ENCODE measurements around the gene WDR70.
"Not testable (repeated sequence)": the region's sequence is repeated elsewhere in the genome, so short reads cannot be mapped to it uniquely, and the experiment has no call there.

WDR70 gene

GRCh38 chr5:37454402-37455055 is 75.4 kb downstream of the WDR70 start:
- DNase-seq, result not testable (repeated sequence)

GRCh38 chr5:37463191-37464051 is 84.3 kb downstream of the WDR70 start:
- not testable (repeated sequence) for DNase-seq

- not testable (repeated sequence) for DNase-seq
Observed at GRCh38 chr5:37464581-37464980, 85.5 kb downstream of the WDR70 start.

GRCh38 chr5:37469383-37469782 is 90.3 kb downstream of the WDR70 start:
- not testable (repeated sequence) for DNase-seq

GRCh38 chr5:37471666-37472197 is 92.6 kb downstream of the WDR70 start:
- no peak for DNase-seq

GRCh38 chr5:37477426-37477825 is 98.3 kb downstream of the WDR70 start:
- DNase-seq, result no peak

GRCh38 chr5:37478121-37478894 is 99.2 kb downstream of the WDR70 start:
- DNase-seq, result no peak

GRCh38 chr5:37481395-37481794 is 102.3 kb downstream of the WDR70 start:
- not testable (repeated sequence) for DNase-seq

- no peak for DNase-seq
Observed at GRCh38 chr5:37490120-37490810, 111.1 kb downstream of the WDR70 start.

GRCh38 chr5:37490931-37491330 is 111.8 kb downstream of the WDR70 start:
- no peak for DNase-seq

- no peak for DNase-seq
Observed at GRCh38 chr5:37492778-37493555, 113.8 kb downstream of the WDR70 start.

- no peak for DNase-seq
Observed at GRCh38 chr5:37494756-37495155, 115.6 kb downstream of the WDR70 start.

- DNase-seq, result no peak
Observed at GRCh38 chr5:37495210-37495609, 116.1 kb downstream of the WDR70 start.

- no peak for DNase-seq
Observed at GRCh38 chr5:37495668-37496347, 116.7 kb downstream of the WDR70 start.

- DNase-seq, result no peak
Observed at GRCh38 chr5:37496902-37497445, 117.9 kb downstream of the WDR70 start.

- DNase-seq, result no peak
Observed at GRCh38 chr5:37501152-37501551, 122.0 kb downstream of the WDR70 start.

GRCh38 chr5:37506241-37506640 is 127.1 kb downstream of the WDR70 start:
- DNase-seq, result no peak

- no peak for DNase-seq
Observed at GRCh38 chr5:37506722-37507121, 127.6 kb downstream of the WDR70 start.

- DNase-seq, result no peak
Observed at GRCh38 chr5:37511646-37512045, 132.5 kb downstream of the WDR70 start.

GRCh38 chr5:37514946-37515345 is 135.8 kb downstream of the WDR70 start:
- DNase-seq, result no peak

GRCh38 chr5:37517686-37518085 is 138.6 kb downstream of the WDR70 start:
- no peak for DNase-seq
